Adrenal gland (tissue), 12 donors: Measurements from ENCODE around the gene BIRC7. TPM values are rescaled to one million over a fixed set of nuclear protein-coding genes. Genes with fewer than 3 reads are reported as not detected.

Experiments used
- DNase-seq, 7 donors: peaks; one replicate each; pipeline ENCODE4 v3.0.0-alpha.2; 2019 to 2020
- H3K27ac ChIP-seq, 5 donors: fragments of 200-600 bp; sonication (generic) in 4 of 5; 1 replicate in 3 of 5; 2 replicates in 2 of 5; pipeline versions ENCODE4 v1.5.1 to v1.8.0; 2016 to 2020; ENCODE audit warnings: mild to moderate bottlenecking in 1 of 5
- H3K27me3 ChIP-seq: fragments of 200-600 bp; 2 replicates; pipeline ENCODE4 v1.8.0; 2021
- H3K36me3 ChIP-seq, 2 donors: fragments of 200-600 bp; replicated peaks in 1 of 2; 1 replicate in 1 of 2; 2 replicates in 1 of 2; pipeline versions ENCODE4 v1.5.1 to v1.8.0; 2018 to 2022
- H3K4me1 ChIP-seq, 2 donors: fragments of 200-600 bp; replicated peaks in 1 of 2; 1 replicate in 1 of 2; 2 replicates in 1 of 2; pipeline versions ENCODE4 v1.5.1 to v1.8.0; 2018 to 2021
- H3K4me3 ChIP-seq, 4 donors: fragments of 200-600 bp; sonication (generic) in 3 of 4; one replicate each; pipeline ENCODE4 v1.5.1; 2016 to 2018
- H3K9me3 ChIP-seq, 3 donors: fragments of 200-600 bp; sonication (generic) in 1 of 3; replicated peaks in 1 of 3; 1 replicate in 2 of 3; 2 replicates in 1 of 3; pipeline versions ENCODE4 v1.5.1 to v1.8.0; 2016 to 2021
- CTCF ChIP-seq, 6 experiments: fragments of 450-650 bp in 4 of 6; fragments of 200-600 bp in 2 of 6; sonication (generic) in 1 of 6; IDR thresholded peaks; 1 replicate in 5 of 6; 2 replicates in 1 of 6; pipeline versions ENCODE4 v1.5.1 to v1.8.0; 2016 to 2021; ENCODE audit warnings: antibody characterized with exemption in 6 of 6, mild to moderate bottlenecking in 2 of 6, moderate library complexity in 1 of 6
- POLR2A ChIP-seq, 2 donors: fragments of 450-650 bp; IDR thresholded peaks; one replicate each; pipeline ENCODE4 v1.6.1; 2017; ENCODE audit warnings: antibody characterized with exemption in 2 of 2, mild to moderate bottlenecking in 2 of 2, moderate library complexity in 1 of 2
- WGBS, 4 donors: extraction: QIAGEN DNeasy Blood & Tissue Kit in 2 of 4; methylation state at CpG; one replicate each; pipeline versions ENCODE4 v1.1.5 to v1.1.7; 2013 to 2017; 5-methylcytosine and 5-hydroxymethylcytosine counted together
- intact Hi-C, 2 donors: fragments of 100-400 bp; cut with DNase I; formaldehyde crosslinking; loops; one replicate each; pipeline versions ENCODE4 v1.14.1 to v1.15.0; 2022 to 2023
- polyA plus RNA-seq, 3 donors: library from polyadenylated mRNA; stranded (reverse); fragments of 200-250 nt in 2 of 3; fragments of 350-450 nt in 1 of 3; fragmentation: Illumina TruSeq in 1 of 3; extraction: RNeasy Lipid Tissue Mini Kit (QIAGEN cat#74804) in 1 of 3; gene quantifications; one replicate each; pipeline ENCODE4 v1.2.3, GENCODE V29; 2013 to 2014
- total RNA-seq, 9 donors: library from RNA; depleted of rRNA in 4 of 9; stranded (reverse); fragments of >200 nt in 4 of 9; fragments of 120-200 nt in 1 of 9; fragmentation: NEBNext Ultra II Directional in 1 of 9; extraction: Animal tissue kit (Norgen Biotek cat#: 25700) in 1 of 9; gene quantifications; one replicate each; pipeline versions ENCODE4 v1.1.0 to v1.2.4, GENCODE V29; 2013 to 2023
- donor health status: healthy with polysubstance abuse.
- donor health status: Bipolar disorder and iron deficiency.
- donor health status: DM: yes; HTN: yes; CAD: no.
- donor health status: DM: no; HTN: no; CAD: no.
- donor health status: DM: no; HTN: no; CAD: no.
- donor health status: DM: yes; HTN: yes; CAD: no.

Gene BIRC7
- total and polyA plus RNA-seq, 12 donors, result 0.28 to 117 (median 1.1) TPM; not detected in 5

GRCh38 chr20:63194007-63194796 is 41.5 kb upstream of the BIRC7 start:
- H3K27ac ChIP-seq, result no peak overlapping the region
- H3K9me3 ChIP-seq, result no peaks in the 10 kb centered on the region
- 84 to 91% (median 90%) methylated on average over 14 of the region's 14 CpGs for WGBS, 4 donors
- TF ChIP-seq CTCF (IDR thresholded peaks at IDR 0.05) (no peak), POLR2A (IDR thresholded peaks at IDR 0.05) (no peak)
- H3K36me3 ChIP-seq, result peaks cover 0 to 18% of the 10 kb centered on the region in 2 donors
- H3K4me1 ChIP-seq, result peaks cover 0 to 11% of the 10 kb centered on the region in 2 donors
- DNase-seq, result no peak
- H3K27me3 ChIP-seq, result no peaks in the 10 kb centered on the region
- intact Hi-C loops, result no loop called here
- H3K4me3 ChIP-seq, result no peak overlapping the region

GRCh38 chr20:63194797-63195173 is 40.9 kb upstream of the BIRC7 start:
- Histone ChIP-seq H3K9me3 (no peaks in the 10 kb centered on the region), H3K4me1 (peaks cover 0 to 17% of the 10 kb centered on the region in 2 donors), H3K27me3 (no peaks in the 10 kb centered on the region), H3K4me3 (no peak overlapping the region), H3K36me3 (peaks cover 0 to 18% of the 10 kb centered on the region in 2 donors), H3K27ac (no peak overlapping the region)
- no peak for DNase-seq
- TF ChIP-seq POLR2A (IDR thresholded peaks at IDR 0.05) (no peak), CTCF (IDR thresholded peaks at IDR 0.05) (no peak)
- intact Hi-C loops, result no loop called here
- WGBS, 4 donors, result 94 to 99% (median 97%) methylated on average over 4 of the region's 4 CpGs

- whole genome bisulfite sequencing, 4 donors, result 52 to 71% (median 61%) methylated on average over 8 to 9 of the region's 9 CpGs
- H3K27ac ChIP-seq, result no peak overlapping the region
- intact Hi-C loops, result no loop called here
- peaks cover 0 to 28% of the 10 kb centered on the region in 2 donors for H3K36me3 ChIP-seq
- peak in 2 of 7 donors; percentile 16 to 41 for DNase-seq
- H3K9me3 ChIP-seq, result no peaks in the 10 kb centered on the region
- H3K4me3 ChIP-seq, result no peak overlapping the region
- H3K4me1 ChIP-seq, result peaks cover 0 to 19% of the 10 kb centered on the region in 2 donors
- no peaks in the 10 kb centered on the region for H3K27me3 ChIP-seq
- TF ChIP-seq CTCF (IDR thresholded peaks at IDR 0.05), result no peak
- no peak for TF ChIP-seq POLR2A (IDR thresholded peaks at IDR 0.05)
Observed at GRCh38 chr20:63196768-63197470, 38.8 kb upstream of the BIRC7 start.

GRCh38 chr20:63198606-63199005 is 37.1 kb upstream of the BIRC7 start:
- TF ChIP-seq CTCF (IDR thresholded peaks at IDR 0.05), result no peak
- Histone ChIP-seq H3K4me3 (no peak overlapping the region), H3K4me1 (peaks cover 0 to 19% of the 10 kb centered on the region in 2 donors), H3K9me3 (no peaks in the 10 kb centered on the region), H3K27me3 (no peaks in the 10 kb centered on the region), H3K36me3 (peaks cover 0 to 45% of the 10 kb centered on the region in 2 donors), H3K27ac (no peak overlapping the region)
- intact Hi-C loops, result no loop called here
- DNase-seq, result no peak
- 51 to 67% (median 55%) methylated on average over 7 of the region's 7 CpGs for WGBS, 4 donors
